NAMALWA (cell line): ENCODE measurements around the gene SPNS1.

Source experiments
- DNase-seq: peaks from one replicate; pipeline ENCODE4 v3.0.0-alpha.2; 2015; ENCODE audit warnings: low spot score

The SPNS1 gene

DNA sequence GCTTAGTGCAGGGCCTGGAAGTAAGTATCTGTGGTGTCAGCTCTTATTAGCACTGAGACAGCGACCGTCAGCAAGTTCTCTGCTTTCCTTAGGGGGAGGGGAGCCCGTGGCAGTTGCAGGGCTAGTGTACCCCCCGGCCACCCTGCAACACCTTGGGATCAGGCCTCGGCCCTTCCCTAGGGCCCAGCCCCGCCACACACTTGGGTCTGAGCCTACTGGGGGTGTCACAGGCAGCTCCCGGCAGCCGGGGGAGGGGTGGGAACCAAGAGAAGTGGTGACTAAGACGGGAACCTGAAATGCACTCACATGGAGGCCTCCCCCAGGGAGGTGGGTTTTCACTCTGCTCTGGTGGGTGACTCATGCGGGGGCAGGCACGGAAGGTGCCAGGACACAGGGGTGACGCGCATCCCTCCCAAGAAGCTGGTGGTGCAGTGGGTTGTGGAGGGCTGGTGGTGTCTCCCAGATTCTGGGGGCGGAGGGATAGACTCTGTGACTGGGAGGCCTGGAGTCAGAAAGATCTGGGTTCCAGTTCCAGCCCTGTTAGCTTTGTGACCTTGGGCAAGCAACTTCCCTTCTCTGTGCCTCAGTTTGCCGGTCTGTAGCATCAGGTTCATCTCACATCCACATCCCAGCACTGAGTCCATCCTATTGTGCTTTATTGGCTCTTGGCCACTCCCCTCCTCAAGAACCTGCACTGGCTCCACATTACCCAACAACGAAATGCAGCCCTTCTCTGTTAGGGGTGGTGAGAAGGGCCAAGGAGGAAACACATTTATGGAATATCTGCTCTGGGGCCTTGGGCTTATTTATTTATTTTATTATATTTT is 54.8 kb downstream of the SPNS1 start:
- no peak for DNase-seq

DNA sequence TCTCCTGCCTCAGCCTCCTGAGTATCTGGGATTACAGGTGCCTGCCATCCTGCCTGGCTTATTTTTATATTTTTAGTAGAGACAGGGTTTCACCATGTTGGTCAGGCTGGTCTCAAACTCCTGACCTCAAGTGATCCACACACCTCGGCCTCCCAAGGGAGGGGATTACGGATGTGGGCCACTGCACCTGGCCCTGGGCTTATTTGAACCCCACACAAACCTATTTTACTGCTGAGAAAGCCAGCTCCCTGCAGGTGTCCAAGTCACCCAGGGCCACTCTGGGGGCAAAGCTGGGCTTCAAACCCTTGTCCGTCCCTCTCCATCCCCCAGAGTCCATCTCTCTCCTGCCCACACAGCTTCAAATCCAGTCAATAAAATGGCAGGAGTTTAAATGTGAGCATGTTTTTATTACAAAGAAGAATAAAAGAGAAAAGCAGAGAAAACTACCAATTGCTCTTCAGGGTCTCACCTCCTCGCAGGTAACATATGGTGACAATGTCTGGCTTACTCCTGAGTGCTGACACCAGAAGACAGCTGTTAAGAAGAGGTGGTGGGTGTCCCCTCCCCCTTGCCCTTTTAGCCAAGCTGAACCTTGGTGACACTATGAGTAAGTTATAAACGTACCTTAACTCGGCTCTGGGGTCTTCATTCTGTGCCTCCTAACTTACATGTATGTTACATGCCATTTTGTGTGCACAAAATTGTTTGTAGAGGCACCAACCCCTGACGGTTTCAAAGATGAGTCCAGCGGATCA is 55.7 kb downstream of the SPNS1 start:
- DNase-seq, result no peak
